Upper lobe of left lung (tissue), 6 donors: Measurements from ENCODE around the gene TRMT13. TPM values are rescaled to one million over a fixed set of nuclear protein-coding genes. Genes with fewer than 3 reads are reported as not detected.

ENCODE experiments used
- ATAC-seq, 2 donors: fragments of 200-7000 bp; cut with Tn5 transposase; one replicate each; pipeline ENCODE4 v1.9.1; 2022; ENCODE audit warnings: mild to moderate bottlenecking in 2 of 2, moderate library complexity in 2 of 2; ENCODE audit not compliant: low FRiP score in 2 of 2
- DNase-seq, 2 donors: peaks; one replicate each; pipeline ENCODE4 v3.0.0-alpha.2; 2019 to 2020
- H3K27ac ChIP-seq, 4 donors: fragments of 200-600 bp; sonication (generic); one replicate each; pipeline ENCODE4 v1.5.1; 2016 to 2019
- H3K27me3 ChIP-seq, 4 donors: fragments of 200-600 bp; sonication (generic); one replicate each; pipeline ENCODE4 v1.5.1; 2017 to 2019
- H3K36me3 ChIP-seq, 4 donors: fragments of 200-600 bp; sonication (generic); one replicate each; pipeline ENCODE4 v1.5.1; 2016 to 2019
- H3K4me1 ChIP-seq, 4 donors: fragments of 200-600 bp; sonication (generic); one replicate each; pipeline ENCODE4 v1.5.1; 2018 to 2019
- H3K4me3 ChIP-seq, 4 donors: fragments of 200-600 bp; sonication (generic); one replicate each; pipeline ENCODE4 v1.5.1; 2017 to 2019; ENCODE audit warnings: mild to moderate bottlenecking in 2 of 4, moderate library complexity in 1 of 4
- H3K9me3 ChIP-seq, 4 donors: fragments of 200-600 bp; sonication (generic); one replicate each; pipeline ENCODE4 v1.5.1; 2018 to 2019
- EP300 ChIP-seq, 4 donors: sonication (generic); formaldehyde crosslinking; IDR thresholded peaks; one replicate each; pipeline ENCODE4 v1.5.1; 2017; ENCODE audit warnings: antibody characterized with exemption in 4 of 4, control low read depth in 2 of 4
- POLR2A ChIP-seq, 4 donors: fragments of 450-650 bp; IDR thresholded peaks; one replicate each; pipeline ENCODE4 v1.5.1; 2016 to 2017; ENCODE audit warnings: antibody characterized with exemption in 4 of 4, mild to moderate bottlenecking in 2 of 4
- POLR2AphosphoS5 ChIP-seq, 2 donors: sonication (generic); formaldehyde crosslinking; IDR thresholded peaks; one replicate each; pipeline ENCODE4 v1.5.1; 2017; ENCODE audit warnings: antibody characterized with exemption in 2 of 2
- WGBS, 2 donors: methylation state at CpG; one replicate each; pipeline ENCODE4 v1.1.5; 2017 to 2018; 5-methylcytosine and 5-hydroxymethylcytosine counted together
- total RNA-seq, 6 donors: library from RNA; depleted of rRNA in 4 of 6; stranded (reverse); fragments of >200 nt in 4 of 6; gene quantifications; one replicate each; pipeline versions ENCODE4 v1.1.0 to v1.2.1, GENCODE V29; 2016 to 2021
- TF ChIP-seq, protein P1 (sequence below), 6 experiments: fragments of 450-650 bp in 4 of 6; fragments of 200-600 bp in 2 of 6; sonication (generic) in 2 of 6; IDR thresholded peaks; one replicate each; pipeline ENCODE4 v1.5.1; 2016 to 2019; ENCODE audit warnings: antibody characterized with exemption in 6 of 6
- donor health status: DM: no; HTN: no; CAD: no; lungs with moderate emphysema.
- donor health status: DM: no; HTN: yes; CAD: no; lungs with severe emphysema.

TRMT13 gene, protein sequence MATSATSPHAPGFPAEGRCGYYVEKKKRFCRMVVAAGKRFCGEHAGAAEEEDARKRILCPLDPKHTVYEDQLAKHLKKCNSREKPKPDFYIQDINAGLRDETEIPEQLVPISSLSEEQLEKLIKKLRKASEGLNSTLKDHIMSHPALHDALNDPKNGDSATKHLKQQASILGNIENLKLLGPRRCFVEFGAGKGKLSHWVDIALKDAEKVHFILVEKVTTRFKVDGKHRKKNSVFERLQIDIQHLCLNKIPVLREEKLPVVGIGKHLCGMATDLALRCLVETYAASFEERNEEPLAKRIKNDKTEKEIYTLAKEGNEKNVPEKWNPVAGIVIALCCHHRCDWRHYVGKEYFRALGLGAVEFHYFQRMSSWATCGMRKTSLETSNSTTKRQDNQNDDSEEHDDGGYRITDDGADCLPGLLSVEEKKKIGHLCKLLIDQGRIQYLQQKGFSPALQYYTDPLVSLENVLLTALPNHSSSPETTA
- total RNA-seq: 10 to 100 TPM in 5 of 6 donors, 1 to 10 TPM in 1; 7.1 to 22.2 (median 11.6) TPM

- H3K27ac ChIP-seq: peak within 1 kb of the TSS; percentile 59 to 81 (median 74)
These were observed at the start of gene TRMT13, which contains the start of gene SASS6 for GRCh38 chr1:100132566-100133477. TSS of gene TRMT13 (plus strand) at chr1:100133163. CDS start at chr1:100133169, 6 bp downstream. TSS of gene SASS6 (minus strand) at chr1:100132930. CDS start at chr1:100132814, 116 bp downstream.

GRCh38 chr1:100087396-100087795 is 45.6 kb upstream of the TRMT13 start:
- no peaks in the 10 kb centered on the region for H3K9me3 ChIP-seq
- 94 to 97% methylated on average over 1 of the region's 1 CpG for WGBS, 2 donors
- ATAC-seq: no peak

More at GRCh38 chr1:100132566-100133477, at the start of gene TRMT13, which contains the start of gene SASS6:
- no peaks in the 10 kb centered on the region for H3K9me3 ChIP-seq
- peak within 1 kb of the TSS; percentile 74 to 88 (median 85) for H3K4me3 ChIP-seq
- H3K4me1 ChIP-seq: peaks cover 16 to 31% (median 22%) of the 10 kb centered on the region in 4 donors
- WGBS, 2 donors: 0 to 1% methylated on average over 39 to 57 of the region's 57 CpGs
- H3K36me3 ChIP-seq: peaks cover 0 to 12% (median under 1%) of the 10 kb centered on the region in 4 donors
- DNase-seq: peak; percentile 91 to 96
- TF ChIP-seq EP300 (IDR thresholded peaks at IDR 0.05): peak in 1 of 4 donors; percentile 69
- TF ChIP-seq, protein P1, sequence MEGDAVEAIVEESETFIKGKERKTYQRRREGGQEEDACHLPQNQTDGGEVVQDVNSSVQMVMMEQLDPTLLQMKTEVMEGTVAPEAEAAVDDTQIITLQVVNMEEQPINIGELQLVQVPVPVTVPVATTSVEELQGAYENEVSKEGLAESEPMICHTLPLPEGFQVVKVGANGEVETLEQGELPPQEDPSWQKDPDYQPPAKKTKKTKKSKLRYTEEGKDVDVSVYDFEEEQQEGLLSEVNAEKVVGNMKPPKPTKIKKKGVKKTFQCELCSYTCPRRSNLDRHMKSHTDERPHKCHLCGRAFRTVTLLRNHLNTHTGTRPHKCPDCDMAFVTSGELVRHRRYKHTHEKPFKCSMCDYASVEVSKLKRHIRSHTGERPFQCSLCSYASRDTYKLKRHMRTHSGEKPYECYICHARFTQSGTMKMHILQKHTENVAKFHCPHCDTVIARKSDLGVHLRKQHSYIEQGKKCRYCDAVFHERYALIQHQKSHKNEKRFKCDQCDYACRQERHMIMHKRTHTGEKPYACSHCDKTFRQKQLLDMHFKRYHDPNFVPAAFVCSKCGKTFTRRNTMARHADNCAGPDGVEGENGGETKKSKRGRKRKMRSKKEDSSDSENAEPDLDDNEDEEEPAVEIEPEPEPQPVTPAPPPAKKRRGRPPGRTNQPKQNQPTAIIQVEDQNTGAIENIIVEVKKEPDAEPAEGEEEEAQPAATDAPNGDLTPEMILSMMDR (IDR thresholded peaks at IDR 0.05): peak in 4 of 6 experiments; percentile 26 to 54 (median 46)
- TF ChIP-seq POLR2AphosphoS5 (IDR thresholded peaks at IDR 0.05): peak; percentile 84 to 92
- peak in 1 of 4 donors; percentile 36 for TF ChIP-seq POLR2A (IDR thresholded peaks at IDR 0.05)
- peak; percentile 100 for ATAC-seq
- no peaks in the 10 kb centered on the region for H3K27me3 ChIP-seq

DNA sequence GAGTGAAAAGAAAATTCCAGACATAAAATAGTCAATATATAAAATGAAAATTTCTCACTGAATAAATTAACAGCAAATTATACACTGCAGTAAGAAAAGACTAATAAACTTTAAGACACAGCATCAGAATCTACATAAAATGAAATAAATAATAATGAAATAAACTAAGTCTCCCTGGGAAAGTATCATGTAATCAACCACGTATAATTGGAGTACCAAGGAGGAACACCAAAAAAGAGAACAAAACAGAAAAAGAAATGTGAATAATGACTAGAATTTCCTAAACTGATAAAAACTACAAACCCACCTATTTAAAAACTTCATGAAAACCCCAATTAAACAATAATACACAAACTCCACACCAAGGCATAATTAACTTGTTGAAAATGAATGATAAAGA is 43.9 kb upstream of the TRMT13 start:
- Histone ChIP-seq H3K4me1 (no peaks in the 10 kb centered on the region), H3K4me3 (no peak overlapping the region), H3K36me3 (peaks cover 0 to 21% (median 3%) of the 10 kb centered on the region in 4 donors), H3K9me3 (no peaks in the 10 kb centered on the region), H3K27ac (no peak overlapping the region), H3K27me3 (no peaks in the 10 kb centered on the region)
- DNase-seq (no peak), ATAC-seq (no peak)
- no peak for TF ChIP-seq POLR2AphosphoS5 (IDR thresholded peaks at IDR 0.05)
- 85 to 97% methylated on average over 1 of the region's 1 CpG for WGBS, 2 donors

More at GRCh38 chr1:100087396-100087795, 45.6 kb upstream of the TRMT13 start:
- TF ChIP-seq EP300 (IDR thresholded peaks at IDR 0.05) (no peak), POLR2AphosphoS5 (IDR thresholded peaks at IDR 0.05) (no peak), POLR2A (IDR thresholded peaks at IDR 0.05) (no peak)
- TF ChIP-seq, protein P1 (IDR thresholded peaks at IDR 0.05): no peak
- H3K4me1 ChIP-seq: no peaks in the 10 kb centered on the region
- no peak for DNase-seq
- H3K4me3 ChIP-seq: no peak overlapping the region
- H3K27me3 ChIP-seq: no peaks in the 10 kb centered on the region
- no peak overlapping the region for H3K27ac ChIP-seq
- peaks cover 0 to 29% (median 6%) of the 10 kb centered on the region in 4 donors for H3K36me3 ChIP-seq

DNA sequence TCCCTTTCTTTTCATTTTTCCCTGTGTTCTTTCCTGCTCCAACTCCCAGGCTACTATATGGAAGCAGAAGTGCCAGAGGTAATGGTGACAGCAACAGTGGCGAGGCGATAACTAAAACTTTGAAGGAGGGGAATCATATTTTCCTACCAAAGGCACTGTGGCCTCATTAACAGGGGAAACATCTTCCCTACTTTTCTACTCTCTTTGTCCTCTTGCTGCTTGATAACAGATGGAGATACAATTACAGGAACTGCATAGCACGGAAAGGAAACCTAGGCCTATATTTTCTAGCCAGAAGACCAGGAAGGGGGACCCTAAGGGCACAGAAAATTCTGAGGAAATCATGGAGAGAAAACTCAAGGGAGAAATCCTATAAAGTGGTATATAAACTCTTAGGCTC is 42.5 kb upstream of the TRMT13 start:
- Histone ChIP-seq H3K27me3 (no peaks in the 10 kb centered on the region), H3K36me3 (peaks cover 0 to 18% (median 3%) of the 10 kb centered on the region in 4 donors), H3K9me3 (no peaks in the 10 kb centered on the region), H3K4me3 (no peak overlapping the region), H3K27ac (no peak overlapping the region), H3K4me1 (no peaks in the 10 kb centered on the region)
- 83 to 89% methylated on average over 3 of the region's 3 CpGs for WGBS, 2 donors
- no peak for DNase-seq
- TF ChIP-seq EP300 (IDR thresholded peaks at IDR 0.05) (no peak), POLR2A (IDR thresholded peaks at IDR 0.05) (no peak), POLR2AphosphoS5 (IDR thresholded peaks at IDR 0.05) (no peak)
- TF ChIP-seq, protein P1 (IDR thresholded peaks at IDR 0.05): no peak
- ATAC-seq: no peak
